Activated CD8-positive, alpha-beta memory T cell treated with anti-CD3 and anti-CD28 coated beads, Interleukin-2, amount 50 U/mL, for 1 hour (primary cell): Measurements from ENCODE around the gene FLVCR1.
"Not testable (repeated sequence)": the region's sequence is repeated elsewhere in the genome, so short reads cannot be mapped to it uniquely, and the experiment has no call there.

Experiments
- DNase-seq: peaks from one replicate; pipeline ENCODE4 v3.0.0-alpha.2; 2020; ENCODE audit errors: extremely low read depth

FLVCR1 gene

DNA sequence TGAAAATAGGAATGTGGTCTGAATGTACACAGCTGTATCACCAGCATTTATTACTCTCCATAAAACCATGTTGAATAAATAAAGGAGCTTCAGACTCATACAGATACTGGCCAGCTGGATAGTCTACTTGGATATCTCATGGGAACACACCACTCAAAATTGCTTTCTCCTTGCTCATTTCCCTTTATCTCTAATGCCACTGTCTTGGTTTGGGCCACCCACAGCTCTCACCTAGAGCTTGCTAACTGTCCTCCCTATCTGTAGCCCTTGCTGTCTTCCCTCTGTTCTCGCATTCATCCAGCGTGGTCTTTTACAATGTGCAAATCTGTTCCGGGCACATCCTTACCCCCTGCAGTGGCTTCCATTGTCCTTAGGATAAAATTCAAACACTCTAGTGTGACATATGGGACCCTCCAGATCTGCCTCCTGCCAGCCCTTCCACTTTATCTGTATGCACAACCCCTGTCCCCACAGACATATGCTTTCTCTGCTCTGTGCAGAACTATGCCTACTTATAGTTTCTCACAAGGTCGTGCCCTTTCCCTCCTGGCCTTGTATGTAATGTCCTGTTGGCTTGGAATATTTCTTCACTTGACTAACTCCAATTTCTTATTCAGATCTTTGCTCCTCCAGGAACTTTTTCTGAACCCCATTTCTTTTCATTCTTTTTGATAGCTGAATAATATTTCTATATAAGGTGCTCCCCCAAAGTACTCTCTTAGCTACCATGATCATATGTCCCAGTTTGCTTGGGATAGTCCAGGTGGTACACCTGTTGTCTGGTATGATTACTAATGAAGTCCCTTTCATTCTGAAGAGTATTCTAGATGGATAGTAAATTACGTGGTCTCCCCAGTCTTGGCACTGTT, 2.9 kb downstream of the FLVCR1 start:
- DNase-seq = no peak

DNA sequence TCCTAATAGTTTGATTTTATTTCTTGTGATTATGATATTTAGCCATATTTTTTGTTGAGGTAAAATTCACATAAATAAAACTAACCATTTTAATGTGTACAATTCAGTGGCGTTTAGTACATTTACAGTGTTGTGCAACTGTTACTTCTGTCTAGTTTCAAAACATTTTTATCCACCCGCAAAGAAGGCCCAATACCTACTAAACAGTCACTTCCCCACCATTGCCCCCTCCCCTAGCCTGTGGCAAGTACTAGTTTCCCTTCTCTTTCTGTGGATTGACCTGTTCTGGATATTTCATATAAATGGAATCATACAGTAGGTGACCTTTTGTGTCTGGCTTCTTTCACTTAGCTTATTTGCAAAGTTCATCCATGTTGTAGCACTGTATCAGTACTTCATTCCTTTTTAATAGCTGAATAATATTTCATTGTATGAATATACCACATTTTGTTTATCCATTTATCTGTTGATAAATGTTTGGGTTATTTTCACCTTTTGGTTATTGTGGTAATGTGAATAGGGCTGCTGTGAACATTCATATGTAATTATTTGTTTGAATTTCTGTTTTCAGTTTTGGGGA, 4.1 kb downstream of the FLVCR1 start:
- no peak for DNase-seq

- not testable (repeated sequence) for DNase-seq
Observed at GRCh38 chr1:212863345-212863744, 5.3 kb downstream of the FLVCR1 start.

- DNase-seq = no peak
Observed at GRCh38 chr1:212864201-212864600, 6.1 kb downstream of the FLVCR1 start.

GRCh38 chr1:212867192-212867591, 9.1 kb downstream of the FLVCR1 start:
- no peak for DNase-seq

DNA sequence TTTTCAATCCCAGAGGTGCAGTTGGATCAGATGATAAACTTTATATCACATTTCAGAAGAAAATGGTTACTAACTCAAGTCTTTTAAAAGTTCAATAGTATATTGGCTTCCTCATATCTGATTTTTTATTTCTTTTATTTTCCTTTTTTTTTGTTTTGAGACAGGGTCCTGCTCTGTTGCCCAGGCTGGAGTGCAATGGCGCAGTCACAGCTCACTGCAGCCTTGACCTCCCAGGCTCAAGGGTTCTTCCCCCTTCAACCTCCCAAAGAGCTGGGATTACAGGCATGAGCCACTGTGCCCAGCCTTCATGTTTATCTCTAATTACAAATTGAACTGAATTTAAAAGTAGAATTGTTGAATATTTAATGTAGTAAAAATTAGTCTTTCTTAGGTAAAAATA, 13.9 kb downstream of the FLVCR1 start:
- DNase-seq = no peak

DNA sequence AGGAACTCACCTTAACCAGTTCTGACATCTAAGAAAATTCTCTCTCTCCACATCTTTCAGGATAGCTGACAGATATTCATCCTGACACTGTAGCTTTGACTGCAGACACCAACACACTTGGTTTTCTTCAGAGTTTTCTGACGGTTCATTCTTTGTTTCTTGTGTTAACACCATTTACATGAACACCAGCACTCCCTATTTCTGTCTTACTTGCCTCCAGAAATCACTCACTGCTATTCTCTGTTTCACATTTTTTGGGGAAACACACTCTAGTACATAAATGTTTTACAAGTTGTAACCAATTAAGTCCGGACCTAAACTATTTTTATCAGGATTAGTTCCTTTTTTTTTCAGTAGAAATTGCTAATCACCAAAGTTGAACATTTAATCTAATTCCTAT, 15.4 kb downstream of the FLVCR1 start:
- DNase-seq = no peak

GRCh38 chr1:212878418-212878817, 20.3 kb downstream of the FLVCR1 start:
- no peak for DNase-seq

DNA sequence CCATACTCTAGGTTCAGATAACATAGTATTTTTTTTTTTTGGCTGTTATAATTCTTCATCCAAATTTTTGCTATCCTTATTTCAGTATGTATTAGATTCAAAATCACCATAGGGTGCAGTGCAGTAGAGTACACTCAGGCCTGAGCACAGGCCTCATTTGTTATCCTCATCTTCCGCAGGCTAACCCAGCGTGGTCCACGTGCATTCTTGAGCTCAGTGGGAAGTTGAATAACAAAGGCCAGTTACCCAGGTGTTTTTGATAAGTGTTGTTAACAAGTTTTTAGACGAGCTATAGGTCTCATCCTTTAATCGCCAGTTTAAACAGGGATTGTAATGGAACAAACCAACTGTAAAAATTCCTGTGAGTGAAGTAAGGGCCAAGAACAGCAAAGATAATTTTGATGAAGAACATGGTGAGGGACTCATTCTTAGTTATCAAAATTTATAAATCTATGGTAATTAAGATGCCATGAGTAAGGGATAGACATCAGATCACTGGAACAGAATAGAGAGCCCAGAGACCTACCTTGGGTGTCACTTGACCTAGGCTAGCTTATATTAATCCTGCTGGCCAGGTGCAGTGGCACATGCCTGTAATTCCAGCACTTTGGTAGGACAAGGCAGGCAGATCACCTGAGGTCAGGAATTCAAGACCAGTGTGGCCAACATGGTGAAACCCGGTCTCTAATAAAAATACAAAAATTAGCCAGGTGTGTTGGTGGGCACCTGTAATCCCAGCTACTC, 22.0 kb downstream of the FLVCR1 start:
- DNase-seq = no peak

DNA sequence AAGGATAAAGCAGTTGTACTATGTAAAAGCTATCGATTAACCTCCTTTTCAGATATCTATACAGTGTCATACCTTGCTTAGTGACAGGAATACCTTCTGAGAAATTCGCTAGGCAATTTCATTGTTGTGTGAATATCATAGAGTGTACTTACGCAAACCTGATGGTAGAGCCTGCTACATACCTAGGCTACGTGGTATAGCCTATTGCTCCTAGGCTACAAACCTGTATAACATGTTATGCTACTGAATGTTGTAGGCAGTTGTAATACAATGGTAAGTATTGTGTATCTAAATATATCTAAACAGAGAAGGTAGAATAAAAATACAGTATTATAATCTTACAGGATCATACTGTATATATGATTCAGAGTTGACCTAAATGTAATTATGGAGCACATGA, 26.5 kb downstream of the FLVCR1 start:
- no peak for DNase-seq

- no peak for DNase-seq
Observed at GRCh38 chr1:212892108-212892507, 34.0 kb downstream of the FLVCR1 start.

- DNase-seq = no peak
Observed at GRCh38 chr1:212899845-212900244, 41.8 kb downstream of the FLVCR1 start.

GRCh38 chr1:212901290-212901689, 43.2 kb downstream of the FLVCR1 start:
- DNase-seq = no peak

GRCh38 chr1:212902054-212902453, 44.0 kb downstream of the FLVCR1 start:
- no peak for DNase-seq

- no peak for DNase-seq
Observed at GRCh38 chr1:212903664-212904063, 45.6 kb downstream of the FLVCR1 start.

GRCh38 chr1:212908071-212908470, 50.0 kb downstream of the FLVCR1 start:
- not testable (repeated sequence) for DNase-seq

GRCh38 chr1:212908971-212909370, 50.9 kb downstream of the FLVCR1 start:
- no peak for DNase-seq

GRCh38 chr1:212909652-212910063, 51.6 kb downstream of the FLVCR1 start:
- no peak for DNase-seq

- DNase-seq = not testable (repeated sequence)
Observed at GRCh38 chr1:212910213-212910612, 52.1 kb downstream of the FLVCR1 start.

GRCh38 chr1:212913638-212914037, 55.6 kb downstream of the FLVCR1 start:
- not testable (repeated sequence) for DNase-seq

- not testable (repeated sequence) for DNase-seq
Observed at GRCh38 chr1:212914110-212914509, 56.0 kb downstream of the FLVCR1 start.

- DNase-seq = no peak
Observed at GRCh38 chr1:212914789-212915188, 56.7 kb downstream of the FLVCR1 start.
